NCI-H146 treated with DMSO at 0.1 percent for 48 hours (cell line): ENCODE data around the gene NXNL1.
"Not testable (repeated sequence)": the region's sequence is repeated elsewhere in the genome, so short reads cannot be mapped to it uniquely, and the experiment has no call there.

Experiments used
- DNase-seq: peaks from one replicate; lab custom pipeline; 2025; ENCODE audit not compliant: unreplicated experiment; lab: John Stamatoyannopoulos, UW

The NXNL1 gene

GRCh38 chr19:17487284-17488121 is 26.8 kb upstream of the NXNL1 start:
- DNase-seq, result no peak

GRCh38 chr19:17486545-17487240 is 26.0 kb upstream of the NXNL1 start:
- DNase-seq, result no peak

- DNase-seq, result no peak
Observed at GRCh38 chr19:17484520-17485185, 23.9 kb upstream of the NXNL1 start.

- no peak for DNase-seq
Observed at GRCh38 chr19:17483605-17484002, 22.9 kb upstream of the NXNL1 start.

GRCh38 chr19:17482877-17483604 is 22.3 kb upstream of the NXNL1 start:
- DNase-seq, result no peak

- DNase-seq, result no peak
Observed at GRCh38 chr19:17481986-17482385, 21.3 kb upstream of the NXNL1 start.

- DNase-seq, result no peak
Observed at GRCh38 chr19:17479325-17479791, 18.6 kb upstream of the NXNL1 start.

- DNase-seq, result no peak
Observed at GRCh38 chr19:17475541-17476115, 14.9 kb upstream of the NXNL1 start.

- not testable (repeated sequence) for DNase-seq
Observed at GRCh38 chr19:17475011-17475540, 14.3 kb upstream of the NXNL1 start.

GRCh38 chr19:17473041-17473440 is 12.3 kb upstream of the NXNL1 start:
- no peak for DNase-seq

- DNase-seq, result no peak
Observed at GRCh38 chr19:17471410-17472125, 10.8 kb upstream of the NXNL1 start.

GRCh38 chr19:17470068-17470841 is 9.5 kb upstream of the NXNL1 start, which contains the start of gene SLC27A1:
TSS of gene SLC27A1 (plus strand) at chr19:17470524. CDS start at chr19:17470541, 17 bp downstream.
- DNase-seq, result peak; percentile 98

GRCh38 chr19:17469481-17470067 is 8.8 kb upstream of the NXNL1 start:
- DNase-seq, result peak; percentile 98

GRCh38 chr19:17469092-17469480 is 8.4 kb upstream of the NXNL1 start:
- DNase-seq, result no peak

GRCh38 chr19:17468302-17469091 is 7.8 kb upstream of the NXNL1 start:
- no peak for DNase-seq

GRCh38 chr19:17467471-17468301 is 7.0 kb upstream of the NXNL1 start:
- no peak for DNase-seq

- no peak for DNase-seq
Observed at GRCh38 chr19:17466487-17466850, 5.7 kb upstream of the NXNL1 start.
